HEK293 (cell line): ENCODE results near the gene AFF3.

Experiments used
- CTCF ChIP-seq: fragments of 450-650 bp; formaldehyde crosslinking; IDR thresholded peaks from 2 replicates; pipeline ENCODE4 v1.5.1; 2016; ENCODE audit warnings: missing biosample characterization, missing genetic modification characterization
- PRDM10 ChIP-seq: fragments of 450-650 bp; formaldehyde crosslinking; IDR thresholded peaks from 2 replicates; pipeline ENCODE4 v1.5.1; 2016; ENCODE audit warnings: missing biosample characterization, missing genetic modification characterization
- TRIM28 ChIP-seq: IDR thresholded peaks from 2 replicates; pipeline ENCODE4 v1.6.1; 2011; ENCODE audit warnings: low read length, control low read depth, borderline replicate concordance
- ZBTB21 ChIP-seq: fragments of 450-650 bp; formaldehyde crosslinking; IDR thresholded peaks from 2 replicates; pipeline ENCODE4 v1.5.1; 2017; ENCODE audit warnings: missing biosample characterization, missing genetic modification characterization
- ZNF423 ChIP-seq: fragments of 450-650 bp; formaldehyde crosslinking; IDR thresholded peaks from 2 replicates; pipeline ENCODE4 v1.5.1; 2016; ENCODE audit warnings: missing biosample characterization, missing genetic modification characterization

DNA sequence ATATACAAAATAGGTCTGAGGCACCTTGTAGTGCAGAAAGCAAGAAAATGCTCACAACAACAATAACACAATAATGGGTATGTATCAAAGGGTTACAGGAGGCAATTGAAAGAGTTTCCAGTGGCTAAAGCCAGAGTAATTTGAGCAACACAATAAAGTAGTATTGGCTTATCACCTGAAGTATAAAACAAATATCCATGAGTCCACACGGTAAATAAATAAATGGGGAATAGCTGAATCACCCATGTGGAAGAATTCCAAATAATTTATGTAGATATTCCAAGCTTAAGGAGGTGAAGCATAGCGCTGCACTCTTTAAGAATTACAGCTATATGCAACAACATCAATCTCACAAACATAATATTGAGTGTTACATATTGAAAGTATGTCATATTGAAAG lies 110.8 kb downstream of the AFF3 start:
- TF ChIP-seq ZBTB21 (no peak), TRIM28 (no peak), CTCF (no peak), ZNF423 (tag by site-specific recombination) (no peak), PRDM10 (tag by site-specific recombination) (no peak)
